GM12878 (cell line): ENCODE measurements around the gene PHACTR1. TPM values are rescaled to one million over a fixed set of nuclear protein-coding genes. Genes with fewer than 3 reads are reported as not detected.
A peak's percentile ranks its signal among the peaks of the same experiment; 100 is the strongest.

Experiments
- ATAC-seq: fragments of 200-7000 bp; cut with Tn5 transposase; 3 replicates; pipeline ENCODE4 v1.9.1; 2020; ENCODE audit warnings: mild to moderate bottlenecking, moderate library complexity
- BruUV-seq: library from RNA; stranded (reverse); fragments of 400-500 nt; replicated peaks from 2 replicates; lab custom pipeline; 2021; lab: Mats Ljungman, UMichigan
- CTCF ChIA-PET: fragments of 300-600 bp; sonication (Branson Sonifier 250); formaldehyde crosslinking; extraction: SDS; loops from one replicate; lab custom pipeline; 2021; ENCODE audit warnings: inconsistent platforms; lab: Yijun Ruan, JAX
- POLR2A ChIA-PET: fragments of 350-600 bp; formaldehyde crosslinking; extraction: SDS; loops from one replicate; lab custom pipeline; 2021; ENCODE audit warnings: inconsistent platforms; lab: Charles Lee
- RAD21 ChIA-PET: fragments of 300-600 bp; sonication (Branson Sonifier 250); formaldehyde crosslinking; loops from one replicate; lab custom pipeline; 2023; ENCODE audit warnings: antibody characterized with exemption; ENCODE audit not compliant: unreplicated experiment; lab: Charles Lee
- SMC1A ChIA-PET: fragments of 300-600 bp; sonication (Branson Sonifier 250); formaldehyde crosslinking; loops from one replicate; lab custom pipeline; 2023; ENCODE audit not compliant: unreplicated experiment, uncharacterized antibody; lab: Charles Lee
- DNase-seq: peaks from one replicate; pipeline ENCODE4 v3.0.0-alpha.2; 2011; ENCODE audit warnings: low read depth, low spot score
- FAIRE-seq: peaks from 3 replicates; lab custom pipeline; 2011; peaks lifted over from hg19 to GRCh38; lab: Jason Lieb, UNC
- H2AFZ ChIP-seq: 2 replicates; pipeline ENCODE4 v1.6.0; 2011; ENCODE audit warnings: low read depth, low read length, control low read depth; ENCODE audit not compliant: control insufficient read depth
- H3K27ac ChIP-seq: 2 replicates; pipeline ENCODE4 v1.5.1; 2011; ENCODE audit warnings: control low read depth; ENCODE audit not compliant: control insufficient read depth, insufficient read depth
- H3K27me3 ChIP-seq, 2 experiments: replicated peaks in 1 of 2; 2 replicates each; pipeline versions ENCODE4 v1.6.0 to v1.6.1; 2011; ENCODE audit warnings: low read length in 1 of 2; ENCODE audit not compliant: control insufficient read depth in 2 of 2, insufficient read depth in 2 of 2
- H3K36me3 ChIP-seq, 2 experiments: 2 replicates each; pipeline ENCODE4 v1.5.1; 2011; ENCODE audit warnings: low read length in 1 of 2; ENCODE audit not compliant: control insufficient read depth in 2 of 2, insufficient read depth in 2 of 2
- H3K4me1 ChIP-seq: 2 replicates; pipeline ENCODE4 v1.6.1; 2011; ENCODE audit warnings: mild to moderate bottlenecking, low read length, moderate library complexity, mixed read lengths; ENCODE audit not compliant: control insufficient read depth, insufficient read depth
- H3K4me2 ChIP-seq: 2 replicates; pipeline ENCODE4 v1.6.0; 2011; ENCODE audit warnings: control low read depth; ENCODE audit not compliant: control insufficient read depth, insufficient read depth
- H3K4me3 ChIP-seq: fragments of 200-600 bp; sonication (generic); 2 replicates; pipeline ENCODE4 v1.5.1; 2016
- H3K79me2 ChIP-seq: 2 replicates; pipeline ENCODE4 v1.6.0; 2011; ENCODE audit warnings: low read length; ENCODE audit not compliant: control insufficient read depth, insufficient read depth
- H3K9ac ChIP-seq: 2 replicates; pipeline ENCODE4 v1.8.0; 2011; ENCODE audit warnings: low read length, control low read depth, mixed read lengths; ENCODE audit not compliant: control insufficient read depth, insufficient read depth
- H3K9me3 ChIP-seq: replicated peaks from 3 replicates; pipeline ENCODE4 v1.5.1; 2011; ENCODE audit warnings: mild to moderate bottlenecking, low read length; ENCODE audit not compliant: control insufficient read depth, insufficient read depth
- H4K20me1 ChIP-seq: 2 replicates; pipeline ENCODE4 v1.6.0; 2011; ENCODE audit not compliant: control insufficient read depth, insufficient read depth
- CEBPB ChIP-seq, 2 experiments: fragments of 150-350 bp in 1 of 2; IDR thresholded peaks; 2 replicates each; pipeline ENCODE4 v1.6.1; 2012 to 2014; ENCODE audit warnings: low read depth in 2 of 2, low read length in 2 of 2, borderline replicate concordance in 1 of 2, inconsistent platforms in 1 of 2
- PML ChIP-seq: IDR thresholded peaks from 2 replicates; pipeline ENCODE4 v1.6.1; 2012; ENCODE audit warnings: low read length, inconsistent platforms
- REST ChIP-seq: IDR thresholded peaks from 2 replicates; pipeline ENCODE4 v1.6.1; 2012; ENCODE audit warnings: mild to moderate bottlenecking, low read depth, low read length
- SUZ12 ChIP-seq: fragments of 200-600 bp; sonication (generic); IDR thresholded peaks from one replicate; pipeline ENCODE4 v1.6.1; 2018; ENCODE audit warnings: antibody characterized with exemption, mild to moderate bottlenecking; ENCODE audit not compliant: unreplicated experiment
- WGBS: methylation state at CpG from one replicate; pipeline ENCODE4 v1.1.6; 2016; ENCODE audit warnings: low lambda C conversion rate; ENCODE audit not compliant: insufficient replicate concordance, insufficient coverage; ENCODE audit errors: missing lambda C conversion rate; 5-methylcytosine and 5-hydroxymethylcytosine counted together
- in situ Hi-C: fragments of 300-500 bp; cut with MboI; formaldehyde crosslinking; loops from 9 replicates; pipeline ENCODE4 v1.14.3; 2018; ENCODE audit warnings: mixed read lengths
- intact Hi-C: fragments of 100-400 bp; cut with micrococcal nuclease; formaldehyde crosslinking; loops from one replicate; pipeline ENCODE4 v1.14.2; 2022; ENCODE audit not compliant: unreplicated experiment
- polyA plus RNA-seq, 11 experiments: library from polyadenylated mRNA; depleted of rRNA in 4 of 11; unstranded in 6 of 11; stranded (reverse) in 5 of 11; fragments of >200 nt; fragmentation: Nextera tagmentation in 4 of 11; fragmentation: Illumina TruSeq in 1 of 11; extraction: Ambion mirVana in 4 of 11; extraction: Trizol in 1 of 11; gene quantifications; 1 replicate in 1 of 11; 2 replicates in 10 of 11; pipeline versions ENCODE4 v1.2.1 to v1.2.3, GENCODE V29; 2011 to 2016; ENCODE audit warnings: inconsistent platforms in 2 of 11, missing spikeins in 2 of 11, low read depth in 1 of 11
- total RNA-seq, 4 experiments: library from RNA; depleted of rRNA in 3 of 4; stranded (reverse); fragments of >200 nt in 3 of 4; fragmentation: Illumina TruSeq in 1 of 4; extraction: Trizol in 1 of 4; gene quantifications; 2 replicates each; pipeline versions ENCODE4 v1.2.1 to v1.2.3, GENCODE V29; 2013 to 2021

PHACTR1 gene
- total and polyA plus RNA-seq, 10 of the 15 experiments (the other 5 are each of a cell fraction or from before 2014, with no cell fraction given), result 34.2 to 94.6 (median 62.3) TPM

DNA sequence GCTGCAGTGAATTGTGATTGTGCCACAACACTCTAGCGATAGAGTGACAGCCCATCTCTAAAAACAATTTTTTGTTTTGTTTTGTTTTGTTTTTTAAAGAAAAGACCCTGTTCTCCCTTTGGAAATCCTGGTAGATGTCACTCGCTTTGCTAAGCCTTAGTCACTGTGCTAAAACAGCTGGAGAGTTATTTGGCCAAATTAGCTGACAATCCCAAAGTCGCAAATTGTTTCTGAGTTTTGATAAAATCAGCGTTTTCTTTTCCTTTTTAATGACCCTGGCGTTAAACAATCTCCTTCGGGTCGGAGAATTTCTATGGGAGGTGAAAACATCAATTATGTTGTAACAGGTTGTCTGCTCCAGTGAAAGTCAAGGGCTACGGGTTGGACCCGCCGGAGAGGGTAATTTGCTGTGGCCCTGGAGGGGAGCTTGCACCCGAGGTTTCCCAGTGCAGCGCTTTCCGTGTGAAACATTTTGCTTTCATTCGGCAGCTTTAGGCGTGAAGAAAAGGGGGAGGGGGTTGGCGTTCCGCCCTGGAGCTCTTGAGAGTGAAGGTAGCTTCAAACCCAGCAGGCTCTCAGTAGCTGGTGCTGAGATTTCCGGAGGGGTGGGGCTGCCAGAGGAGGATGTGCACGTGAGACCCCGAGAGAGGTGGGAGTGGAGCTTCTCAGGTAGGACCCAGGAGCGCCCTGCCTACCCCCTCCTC lies 296.6 kb downstream of the PHACTR1 start:
- H3K79me2 ChIP-seq, result no peaks in the 10 kb centered on the region
- H3K9me3 ChIP-seq, result no peaks in the 10 kb centered on the region
- CTCF ChIA-PET, result no interaction called here
- SMC1A ChIA-PET, result no interaction called here
- H3K27ac ChIP-seq, result no peak overlapping the region
- TF ChIP-seq PML, result no peak
- TF ChIP-seq REST, result no peak
- TF ChIP-seq SUZ12, result peak; percentile 39
- no peak for TF ChIP-seq CEBPB (IDR thresholded peaks at IDR 0.05; ENCODE audit: borderline replicate concordance in 1 of 2, low read depth in 2 of 2, low read length in 2 of 2)
- TF ChIP-seq, all 136 proteins: peak for 1
- no peaks in the 10 kb centered on the region for H4K20me1 ChIP-seq
- intact Hi-C loops (no loop called here), in situ Hi-C loops (no loop called here)
- no peak overlapping the region for H3K4me2 ChIP-seq
- H3K4me3 ChIP-seq, result no peak overlapping the region
- ChIA-PET RAD21 (no interaction called here), POLR2A (no interaction called here)
- no peak overlapping the region for H2AFZ ChIP-seq
- H3K27me3 ChIP-seq, result peaks cover 5% of the 10 kb centered on the region in 2 experiments
- DNase-seq, result no peak
- H3K36me3 ChIP-seq, result no peaks in the 10 kb centered on the region
- 13% methylated on average over 21 of the region's 21 CpGs for WGBS
- ATAC-seq, result no peak
- no TSS peak for BruUV-seq
- no peak overlapping the region for H3K9ac ChIP-seq
- no peak for FAIRE-seq
- no peaks in the 10 kb centered on the region for H3K4me1 ChIP-seq
